K562 (cell line): ENCODE results near the gene TANGO6.

ENCODE experiments used
- ATF1 ChIP-seq, 2 experiments: fragments of 450-650 bp in 1 of 2; IDR thresholded peaks; 2 replicates each; pipeline ENCODE4 v1.6.1; 2016; ENCODE audit warnings: missing compliant biosample characterization in 1 of 2, missing genetic modification characterization in 1 of 2
- PHF20 ChIP-seq: fragments of 450-650 bp; IDR thresholded peaks from 2 replicates; pipeline ENCODE4 v1.6.1; 2018; ENCODE audit not compliant: partially characterized antibody
- TBP ChIP-seq: optimal IDR thresholded peaks from 2 replicates; pipeline ENCODE3; 2011; ENCODE audit warnings: low read depth, low read length, improper control_type of control experiment

DNA sequence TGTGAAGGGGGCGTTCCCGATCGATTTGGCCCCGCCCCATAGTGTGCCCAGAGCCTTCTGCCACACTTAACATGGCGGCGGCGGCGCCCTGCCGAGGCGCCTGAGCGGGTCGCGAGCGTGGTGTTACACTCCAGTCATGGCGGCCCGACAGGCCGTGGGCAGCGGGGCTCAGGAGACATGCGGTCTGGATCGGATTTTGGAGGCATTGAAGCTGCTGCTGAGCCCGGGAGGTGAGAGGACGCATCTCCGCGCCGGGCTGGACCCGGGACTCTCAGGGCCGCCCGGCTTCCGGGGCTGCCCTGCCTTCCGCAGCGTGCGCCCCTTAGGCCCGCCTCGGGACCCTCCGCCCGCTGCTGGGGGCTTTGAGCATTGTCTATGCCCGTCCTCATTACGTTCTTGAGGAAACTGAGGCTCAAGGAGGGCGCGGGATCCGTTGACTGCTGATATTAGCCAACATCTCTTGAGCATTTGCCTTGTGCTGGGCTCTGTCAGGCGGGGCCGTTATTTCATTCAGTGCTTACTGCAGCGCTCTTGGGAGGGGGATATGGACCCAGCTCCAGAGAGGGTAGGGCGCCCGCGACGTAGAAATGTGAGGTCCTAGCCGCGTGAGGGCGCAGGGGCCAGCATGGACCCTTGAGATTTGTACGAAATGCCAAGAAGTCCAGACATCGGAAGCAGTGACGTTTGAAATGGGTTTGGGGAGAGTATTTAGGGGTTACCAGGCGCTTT is at the start of gene TANGO6:
- no peak for TF ChIP-seq ATF1 (CRISPR knock-in tag; IDR thresholded peaks at IDR 0.05)
- peak; percentile 73 for TF ChIP-seq ATF1 (tag; IDR thresholded peaks at IDR 0.05)
- TF ChIP-seq PHF20: peak; percentile 64
- peak; percentile 94 for TF ChIP-seq TBP
